ENCODE measurements around the gene GASK1A.

DNA sequence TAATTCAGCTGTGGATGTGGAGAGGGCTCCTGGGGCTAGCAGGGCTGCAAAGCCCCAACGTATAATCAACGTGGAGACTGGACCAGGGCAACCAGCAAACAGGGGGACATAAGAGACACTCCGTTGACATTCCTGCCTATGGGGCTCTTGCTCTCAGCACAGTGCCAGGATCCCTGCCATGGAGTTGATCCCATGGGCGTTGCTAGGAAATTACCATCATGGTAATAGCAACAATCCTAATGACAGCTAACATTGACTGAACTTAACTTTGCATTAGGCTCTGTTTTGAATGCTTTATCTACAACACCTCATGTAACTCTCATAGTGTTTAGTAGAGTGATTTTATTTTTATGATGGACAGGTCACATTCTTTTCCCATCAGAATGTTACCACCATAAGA lies 16.9 kb downstream of the GASK1A start:
- TF ChIP-seq, protein P1, sequence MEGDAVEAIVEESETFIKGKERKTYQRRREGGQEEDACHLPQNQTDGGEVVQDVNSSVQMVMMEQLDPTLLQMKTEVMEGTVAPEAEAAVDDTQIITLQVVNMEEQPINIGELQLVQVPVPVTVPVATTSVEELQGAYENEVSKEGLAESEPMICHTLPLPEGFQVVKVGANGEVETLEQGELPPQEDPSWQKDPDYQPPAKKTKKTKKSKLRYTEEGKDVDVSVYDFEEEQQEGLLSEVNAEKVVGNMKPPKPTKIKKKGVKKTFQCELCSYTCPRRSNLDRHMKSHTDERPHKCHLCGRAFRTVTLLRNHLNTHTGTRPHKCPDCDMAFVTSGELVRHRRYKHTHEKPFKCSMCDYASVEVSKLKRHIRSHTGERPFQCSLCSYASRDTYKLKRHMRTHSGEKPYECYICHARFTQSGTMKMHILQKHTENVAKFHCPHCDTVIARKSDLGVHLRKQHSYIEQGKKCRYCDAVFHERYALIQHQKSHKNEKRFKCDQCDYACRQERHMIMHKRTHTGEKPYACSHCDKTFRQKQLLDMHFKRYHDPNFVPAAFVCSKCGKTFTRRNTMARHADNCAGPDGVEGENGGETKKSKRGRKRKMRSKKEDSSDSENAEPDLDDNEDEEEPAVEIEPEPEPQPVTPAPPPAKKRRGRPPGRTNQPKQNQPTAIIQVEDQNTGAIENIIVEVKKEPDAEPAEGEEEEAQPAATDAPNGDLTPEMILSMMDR (IDR thresholded peaks at IDR 0.05; ENCODE audit: borderline replicate concordance, extremely low read depth, low read length, poor library complexity, severe bottlenecking): no peak
- TF ChIP-seq EZH2 (IDR thresholded peaks at IDR 0.05; ENCODE audit: borderline replicate concordance, low read depth, low read length, severe bottlenecking): no peak
